GM19025 (cell line): ENCODE results near the gene NR2F1-AS1.
"Not testable (repeated sequence)": the region's sequence is repeated elsewhere in the genome, so short reads cannot be mapped to it uniquely, and the experiment has no call there.

Source experiments
- ATAC-seq: cut with Tn5 transposase; IDR thresholded peaks from one replicate; pipeline ENCODE4 v1.9.1; 2021; ENCODE audit warnings: mild to moderate bottlenecking, low read depth, moderate library complexity; ENCODE audit not compliant: unreplicated experiment

The NR2F1-AS1 gene

GRCh38 chr5:93557021-93557604 lies 23.9 kb downstream of the NR2F1-AS1 start:
- ATAC-seq, result no peak

GRCh38 chr5:93549594-93549993 lies 31.4 kb downstream of the NR2F1-AS1 start:
- not testable (repeated sequence) for ATAC-seq

- no peak for ATAC-seq
These were observed 35.1 kb downstream of the NR2F1-AS1 start for GRCh38 chr5:93545872-93546271.

GRCh38 chr5:93532370-93532769 lies 48.6 kb downstream of the NR2F1-AS1 start:
- no peak for ATAC-seq

- not testable (repeated sequence) for ATAC-seq
These were observed 59.2 kb downstream of the NR2F1-AS1 start for GRCh38 chr5:93521815-93522214.

- ATAC-seq, result no peak
These were observed 61.3 kb downstream of the NR2F1-AS1 start for GRCh38 chr5:93519740-93520139.

- no peak for ATAC-seq
These were observed 63.2 kb downstream of the NR2F1-AS1 start for GRCh38 chr5:93517828-93518227.

- ATAC-seq, result no peak
These were observed 67.7 kb downstream of the NR2F1-AS1 start for GRCh38 chr5:93513298-93513697.

- no peak for ATAC-seq
These were observed 68.2 kb downstream of the NR2F1-AS1 start for GRCh38 chr5:93512799-93513198.

- no peak for ATAC-seq
These were observed 69.6 kb downstream of the NR2F1-AS1 start for GRCh38 chr5:93511445-93511844.

GRCh38 chr5:93510626-93511380 lies 70.2 kb downstream of the NR2F1-AS1 start:
- no peak for ATAC-seq

GRCh38 chr5:93505553-93505952 lies 75.5 kb downstream of the NR2F1-AS1 start:
- not testable (repeated sequence) for ATAC-seq

- no peak for ATAC-seq
These were observed 77.4 kb downstream of the NR2F1-AS1 start for GRCh38 chr5:93503598-93504067.

- no peak for ATAC-seq
These were observed 83.9 kb downstream of the NR2F1-AS1 start for GRCh38 chr5:93497096-93497495.

GRCh38 chr5:93479982-93480509 lies 101.0 kb downstream of the NR2F1-AS1 start:
- ATAC-seq, result no peak

GRCh38 chr5:93477816-93478215 lies 103.2 kb downstream of the NR2F1-AS1 start:
- ATAC-seq, result no peak

- ATAC-seq, result no peak
These were observed 104.7 kb downstream of the NR2F1-AS1 start for GRCh38 chr5:93476251-93476742.

- no peak for ATAC-seq
These were observed 118.1 kb downstream of the NR2F1-AS1 start for GRCh38 chr5:93462916-93463315.

GRCh38 chr5:93461756-93462155 lies 119.3 kb downstream of the NR2F1-AS1 start:
- no peak for ATAC-seq

GRCh38 chr5:93460286-93460685 lies 120.7 kb downstream of the NR2F1-AS1 start:
- ATAC-seq, result no peak

- ATAC-seq, result not testable (repeated sequence)
These were observed 124.2 kb downstream of the NR2F1-AS1 start for GRCh38 chr5:93456796-93457195.

- ATAC-seq, result no peak
These were observed 126.1 kb downstream of the NR2F1-AS1 start for GRCh38 chr5:93454896-93455295.
